HG03354 (cell line): ENCODE data around the gene ANKRD33B.
"Not testable (repeated sequence)": the region's sequence is repeated elsewhere in the genome, so short reads cannot be mapped to it uniquely, and the experiment has no call there.

Experiments
- ATAC-seq: cut with Tn5 transposase; IDR thresholded peaks from one replicate; pipeline ENCODE4 v1.9.1; 2021; ENCODE audit warnings: mild to moderate bottlenecking; ENCODE audit not compliant: unreplicated experiment, poor library complexity, severe bottlenecking

ANKRD33B gene

DNA sequence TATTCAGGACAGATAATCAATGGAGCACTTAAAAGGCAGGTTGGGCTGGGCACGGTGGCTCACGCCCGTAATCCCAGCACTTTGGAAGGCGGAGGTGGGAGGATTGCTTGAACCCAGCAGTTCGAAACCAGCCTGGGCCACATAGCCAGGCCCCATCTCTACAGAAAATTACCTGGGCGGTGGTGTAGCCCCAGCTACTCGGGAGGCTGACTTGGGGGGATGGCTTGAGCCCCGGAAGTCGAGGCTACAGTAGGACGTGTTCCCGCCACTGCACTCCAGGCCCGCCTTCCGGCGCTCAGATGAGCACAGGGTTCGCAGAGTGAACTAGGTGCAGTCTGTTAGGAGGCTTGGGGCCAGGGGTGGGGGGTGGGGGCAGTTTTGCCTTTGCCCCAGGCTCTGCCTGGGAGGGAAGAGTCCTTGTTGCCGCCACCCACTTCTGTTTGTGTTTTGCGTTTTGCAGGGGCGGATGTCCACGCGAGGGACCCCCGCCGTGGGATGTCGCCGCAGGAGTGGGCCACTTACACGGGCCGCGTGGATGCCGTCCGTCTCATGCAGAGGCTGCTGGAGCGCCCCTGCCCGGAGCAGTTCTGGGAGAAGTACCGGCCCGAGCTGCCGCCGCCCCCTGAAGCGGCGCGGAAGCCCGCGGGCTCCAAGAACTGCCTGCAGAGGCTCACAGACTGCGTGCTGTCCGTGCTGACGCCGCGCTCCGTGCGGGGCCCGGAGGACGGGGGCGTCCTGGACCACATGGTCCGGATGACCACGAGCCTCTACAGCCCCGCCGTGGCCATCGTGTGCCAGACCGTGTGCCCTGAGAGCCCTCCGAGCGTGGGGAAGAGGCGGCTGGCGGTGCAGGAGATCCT is 85.2 kb downstream of the ANKRD33B start:
- ATAC-seq, result no peak

DNA sequence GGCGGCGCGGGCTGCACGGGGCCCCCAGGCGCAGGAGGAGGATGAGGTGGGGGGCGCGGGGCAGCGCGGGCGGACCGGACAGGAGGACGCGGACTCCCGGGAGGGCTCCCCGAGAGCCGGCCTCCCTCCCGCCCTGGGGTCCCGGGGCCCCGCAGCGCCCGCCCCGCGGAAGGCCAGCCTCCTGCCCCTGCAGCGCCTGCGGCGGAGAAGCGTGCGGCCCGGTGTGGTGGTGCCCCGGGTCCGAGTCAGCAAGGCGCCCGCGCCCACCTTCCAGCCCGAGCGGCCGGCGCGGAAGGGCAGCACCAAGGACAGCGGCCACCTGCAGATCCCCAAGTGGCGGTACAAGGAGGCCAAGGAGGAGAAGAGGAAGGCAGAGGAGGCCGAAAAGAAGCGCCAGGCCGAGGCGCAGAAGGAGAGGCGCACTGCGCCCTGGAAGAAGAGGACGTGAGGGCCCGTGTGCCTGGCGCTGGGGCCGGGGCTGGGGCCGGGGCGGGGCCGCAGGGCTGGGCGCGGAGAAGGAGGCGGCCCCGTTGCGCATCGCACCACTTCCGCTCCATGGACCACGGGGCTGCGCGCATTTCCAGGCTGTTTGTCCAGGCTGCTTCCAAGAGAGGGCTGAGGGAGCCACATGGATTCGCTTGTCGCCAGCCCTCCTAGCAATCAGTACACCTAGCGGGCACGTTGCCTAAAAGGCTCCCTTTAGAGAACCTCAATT is 86.0 kb downstream of the ANKRD33B start:
- ATAC-seq, result no peak

DNA sequence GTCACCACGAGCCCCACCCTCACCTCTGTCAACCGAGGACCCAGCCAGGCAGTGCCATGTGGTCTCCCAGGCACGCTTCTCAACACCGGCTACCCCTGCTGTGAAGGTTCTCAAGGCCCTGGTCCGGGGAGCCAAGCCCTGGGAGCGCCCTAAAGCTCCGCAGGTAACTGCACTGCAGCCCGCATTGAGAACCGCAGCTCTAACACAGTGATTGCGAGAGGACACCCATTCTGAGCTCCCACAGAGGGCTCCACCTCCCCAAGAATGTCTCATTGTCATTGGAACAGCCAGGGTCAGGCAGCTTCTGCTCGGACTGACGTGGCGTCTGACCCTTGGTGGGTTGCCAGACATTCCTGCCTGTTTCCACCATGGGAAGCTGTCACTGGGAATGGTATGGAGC is 88.3 kb downstream of the ANKRD33B start:
- no peak for ATAC-seq

DNA sequence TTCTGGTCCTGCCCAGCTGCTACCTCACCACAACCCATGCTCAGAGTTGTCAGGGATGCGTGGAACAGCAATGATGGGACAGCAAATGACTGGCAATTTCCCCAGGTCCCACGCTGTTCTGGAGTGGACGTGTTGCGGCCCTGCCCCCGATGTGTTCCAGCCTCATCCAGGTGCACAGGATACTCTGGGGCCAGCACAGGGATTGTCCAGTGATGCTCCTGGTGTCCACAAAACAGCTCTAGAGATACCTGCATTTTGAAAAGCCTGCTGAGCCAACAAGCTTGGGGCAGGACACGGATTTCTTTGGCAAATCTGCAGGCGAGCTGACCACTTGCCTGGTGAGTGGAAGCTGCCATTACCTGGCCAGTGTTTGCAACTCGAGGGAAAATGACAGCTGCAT is 88.7 kb downstream of the ANKRD33B start:
- no peak for ATAC-seq

DNA sequence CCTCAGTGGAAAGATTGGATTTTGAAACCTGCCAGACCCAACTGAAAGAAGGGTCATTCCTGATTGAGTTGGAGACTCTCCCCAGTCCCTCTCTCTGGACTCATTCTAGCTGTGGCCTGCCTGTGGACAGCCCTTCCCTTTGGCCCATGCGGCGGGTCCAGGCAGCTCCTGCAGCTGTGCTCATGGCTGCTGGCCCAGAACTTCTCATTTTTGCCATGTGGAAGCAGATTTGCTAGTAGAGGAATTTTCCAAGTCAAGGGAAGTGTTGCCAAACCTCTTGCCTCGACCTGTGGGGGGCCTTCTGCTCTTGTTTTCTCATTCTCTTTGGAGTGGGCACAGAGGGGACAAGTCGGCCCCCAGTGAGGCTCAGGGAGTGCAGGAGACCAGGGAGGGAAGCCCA is 89.2 kb downstream of the ANKRD33B start:
- no peak for ATAC-seq

DNA sequence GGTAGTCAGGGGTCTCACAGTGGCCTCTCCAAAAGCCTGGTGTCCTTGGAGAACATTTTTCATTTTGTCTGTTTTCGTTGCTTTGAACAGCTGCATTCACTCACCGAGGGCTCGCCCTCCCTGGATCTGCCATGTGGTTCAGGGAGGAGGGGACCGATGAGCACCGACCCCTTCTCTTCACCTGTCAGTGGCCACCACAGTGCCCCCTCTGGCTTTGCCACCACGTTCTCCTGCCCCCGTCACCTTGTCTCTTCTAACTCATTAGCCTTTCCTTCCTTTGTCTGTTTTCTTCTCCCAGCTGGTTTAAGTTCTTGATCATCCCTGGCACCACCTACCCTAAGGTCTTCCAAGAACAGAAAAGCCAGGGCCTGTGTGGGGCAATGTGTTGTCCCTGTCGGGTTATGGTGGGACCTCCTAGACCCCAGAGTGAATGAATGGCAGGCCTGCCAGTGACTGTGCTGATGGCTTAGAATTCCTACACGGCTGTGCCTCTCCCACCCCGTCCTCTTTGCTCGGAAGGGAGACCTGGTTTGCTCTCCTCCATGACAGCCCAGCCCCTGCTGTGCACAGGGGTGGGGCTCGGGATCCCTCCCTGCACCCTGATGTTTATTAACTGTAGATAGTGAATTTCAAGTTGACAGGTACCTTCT is 90.0 kb downstream of the ANKRD33B start:
- no peak for ATAC-seq

DNA sequence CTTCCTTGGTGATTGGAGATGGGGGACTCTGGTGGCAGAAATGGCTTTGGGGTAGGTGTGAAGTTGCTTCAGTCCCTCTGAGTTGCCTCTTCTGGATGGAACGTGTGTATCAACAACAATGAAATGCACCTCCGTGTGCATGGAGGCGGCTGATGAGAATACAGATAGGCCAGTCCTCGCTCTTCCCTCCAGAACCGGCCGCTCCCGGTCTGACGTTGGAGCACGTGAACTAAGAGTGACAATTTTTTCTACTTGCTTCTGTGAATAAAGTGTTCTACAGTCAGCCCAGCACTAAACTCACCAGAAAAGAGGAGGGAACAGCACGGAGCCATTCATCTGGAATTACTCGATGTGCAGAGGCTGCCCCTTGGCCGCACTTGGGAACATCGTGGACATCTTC is 90.7 kb downstream of the ANKRD33B start:
- ATAC-seq, result no peak

DNA sequence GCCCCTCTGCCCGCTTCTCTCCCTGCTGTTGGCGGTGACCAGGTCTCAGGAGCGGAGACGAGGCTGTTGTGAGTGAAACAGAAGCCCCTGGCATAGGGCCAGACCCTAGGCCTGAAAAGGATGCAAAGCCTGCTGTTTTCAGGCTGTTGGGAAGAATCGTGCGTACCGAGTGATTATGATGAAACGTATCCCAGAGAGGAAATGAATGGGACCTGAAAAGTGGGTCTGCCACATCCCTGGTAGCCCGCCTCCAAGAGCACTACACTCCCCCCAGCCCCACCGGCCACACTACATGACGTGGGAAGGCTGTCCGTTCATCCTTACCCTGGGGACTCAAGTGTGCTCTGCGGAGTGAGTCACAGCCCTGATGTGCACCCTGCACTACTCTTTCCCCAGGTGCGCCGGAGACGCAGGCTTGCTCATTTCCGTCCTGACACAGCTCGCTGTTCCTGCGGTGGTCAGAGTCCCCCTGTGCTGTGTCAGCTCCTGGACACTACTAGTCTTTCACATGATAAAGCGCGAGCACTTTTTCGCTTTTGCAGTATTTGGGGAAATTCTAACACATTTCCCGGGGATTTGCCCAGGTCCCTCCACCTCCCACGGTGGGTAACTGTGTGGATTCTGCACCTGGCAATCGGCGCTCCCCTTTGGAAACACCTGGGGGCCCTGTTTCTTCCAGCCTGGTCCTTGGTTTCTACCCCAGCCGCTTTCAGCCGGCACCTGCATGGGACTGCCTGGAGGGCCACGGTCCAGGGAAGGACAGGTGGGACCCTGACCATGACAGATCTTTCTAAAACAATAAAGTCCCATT is 91.5 kb downstream of the ANKRD33B start:
- no peak for ATAC-seq

DNA sequence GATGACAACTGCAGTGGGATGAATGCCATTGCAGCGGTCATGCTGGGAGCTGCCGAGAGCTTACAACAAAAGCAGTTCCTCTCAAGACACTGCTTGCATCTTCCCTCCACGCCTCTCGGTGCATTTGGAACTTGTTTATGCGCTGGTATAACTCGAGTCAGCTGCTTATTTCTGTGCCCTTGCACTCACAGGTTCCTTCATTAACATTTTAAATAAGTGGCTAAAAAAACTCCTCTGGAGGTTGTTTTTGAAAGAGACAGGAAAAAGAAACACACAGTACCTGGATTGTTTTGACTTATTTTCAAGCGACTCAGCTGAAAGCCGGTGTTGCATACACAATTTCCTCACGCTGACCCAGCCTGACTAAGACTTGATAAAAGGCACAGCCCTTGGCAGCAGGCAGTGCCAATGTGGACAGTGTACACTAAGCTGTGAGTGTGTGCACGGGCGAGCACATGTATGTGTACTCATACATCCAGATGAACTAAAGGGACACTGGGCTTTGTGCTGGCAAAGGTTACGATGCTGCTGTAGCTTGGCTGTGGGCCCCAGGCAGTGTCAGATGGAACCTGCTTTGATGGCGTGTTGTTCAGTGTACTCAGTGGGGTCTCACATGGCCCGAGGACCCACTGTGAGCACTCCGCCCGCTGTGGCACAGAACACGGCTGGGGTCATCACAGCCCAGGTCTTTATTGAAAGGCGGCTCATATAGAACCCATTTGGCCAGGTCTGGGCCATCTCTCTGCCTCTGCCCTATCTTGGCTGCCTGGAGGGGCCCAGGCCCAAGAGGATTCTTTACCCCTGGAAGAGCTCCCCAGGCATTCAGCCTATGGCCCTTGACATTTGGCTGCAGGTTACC is 92.3 kb downstream of the ANKRD33B start:
- no peak for ATAC-seq

DNA sequence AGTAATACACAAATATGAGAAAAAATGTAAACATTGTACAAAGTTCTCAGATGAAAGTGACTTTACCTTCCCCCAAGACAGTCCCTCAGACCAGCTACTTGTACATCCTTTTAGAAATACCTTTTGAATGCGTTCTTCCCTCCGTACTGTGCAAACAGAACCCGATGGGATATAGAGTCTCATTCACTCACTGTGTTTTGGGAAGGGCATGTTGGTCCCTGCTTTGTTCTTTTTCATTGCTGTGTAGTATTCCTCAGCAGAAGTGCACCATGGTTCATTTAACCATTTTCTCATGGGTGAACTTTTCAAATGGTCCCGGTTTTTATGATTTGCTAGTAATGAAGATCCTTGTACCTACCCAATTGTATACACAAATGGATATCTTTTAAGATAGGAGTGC is 94.4 kb downstream of the ANKRD33B start:
- ATAC-seq, result no peak

DNA sequence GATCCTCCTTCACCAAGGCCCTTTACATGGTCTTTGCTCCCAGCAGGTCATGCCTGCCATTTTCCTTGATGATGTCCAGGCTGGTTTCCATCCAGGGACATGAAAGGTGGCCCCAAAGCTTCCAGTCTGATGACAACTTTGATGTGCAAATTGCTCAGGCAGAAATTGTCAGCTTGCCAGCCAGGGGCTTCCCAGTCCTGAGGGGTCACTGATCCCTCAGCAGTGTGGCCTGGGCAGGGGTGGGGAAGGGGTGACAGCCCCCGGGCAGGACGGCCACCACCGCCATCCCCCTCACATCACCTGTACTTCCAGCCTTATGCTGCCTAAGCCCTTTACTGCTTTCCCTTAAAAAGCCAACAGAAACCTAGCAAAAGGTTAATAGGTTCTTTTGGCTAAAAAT is 96.3 kb downstream of the ANKRD33B start:
- ATAC-seq, result no peak

DNA sequence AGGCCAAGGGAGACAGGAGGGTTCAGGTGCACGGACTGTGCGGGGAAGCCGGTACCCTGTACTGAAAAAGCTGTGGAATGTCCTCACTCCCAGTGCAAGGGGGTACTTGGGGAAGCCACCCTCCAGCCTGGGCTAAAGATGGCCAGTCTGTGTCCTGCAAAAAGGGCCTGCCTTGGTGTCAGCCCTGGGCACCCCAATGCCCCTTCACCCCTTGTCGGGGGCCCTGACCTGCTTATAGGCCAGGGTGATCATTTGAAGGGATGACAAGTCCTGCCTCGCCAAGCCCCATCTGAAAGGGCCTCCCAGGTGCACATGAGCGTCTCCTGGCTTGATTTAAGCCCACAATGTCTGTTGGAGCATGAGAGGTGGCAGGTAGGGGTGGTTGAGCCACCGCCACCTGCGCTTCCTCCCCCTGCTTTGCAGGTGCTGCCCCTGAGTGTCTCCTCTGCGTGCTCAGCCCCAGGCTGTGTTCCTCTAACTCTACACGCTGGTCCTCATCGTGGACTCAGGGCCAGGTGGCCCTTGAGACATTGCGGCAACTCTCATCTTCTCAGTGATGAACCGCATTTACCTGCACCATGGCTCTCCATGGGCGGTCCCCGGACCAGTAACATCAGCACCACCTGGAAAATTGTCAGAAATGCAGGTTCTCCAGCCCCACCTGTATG is 97.0 kb downstream of the ANKRD33B start:
- no peak for ATAC-seq

DNA sequence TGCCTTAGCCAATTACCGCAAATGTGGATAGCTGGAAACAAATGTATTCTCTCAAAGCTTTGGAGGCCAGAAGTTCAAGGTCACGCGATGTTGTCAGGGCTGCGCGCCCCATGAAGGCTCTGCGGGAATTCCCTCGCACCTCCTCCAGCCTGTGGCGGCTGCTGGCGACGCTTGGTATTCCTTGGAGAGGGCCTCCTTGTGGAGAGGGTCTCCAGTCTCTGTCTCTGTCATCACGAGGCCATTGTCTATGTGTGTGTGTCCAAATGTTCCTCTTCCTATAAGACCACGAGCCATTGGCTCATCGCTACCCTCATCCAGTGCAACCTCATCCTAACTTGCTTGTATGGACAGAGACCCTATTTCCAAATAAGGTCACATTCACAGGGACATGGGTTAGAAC is 97.5 kb downstream of the ANKRD33B start:
- ATAC-seq, result no peak

DNA sequence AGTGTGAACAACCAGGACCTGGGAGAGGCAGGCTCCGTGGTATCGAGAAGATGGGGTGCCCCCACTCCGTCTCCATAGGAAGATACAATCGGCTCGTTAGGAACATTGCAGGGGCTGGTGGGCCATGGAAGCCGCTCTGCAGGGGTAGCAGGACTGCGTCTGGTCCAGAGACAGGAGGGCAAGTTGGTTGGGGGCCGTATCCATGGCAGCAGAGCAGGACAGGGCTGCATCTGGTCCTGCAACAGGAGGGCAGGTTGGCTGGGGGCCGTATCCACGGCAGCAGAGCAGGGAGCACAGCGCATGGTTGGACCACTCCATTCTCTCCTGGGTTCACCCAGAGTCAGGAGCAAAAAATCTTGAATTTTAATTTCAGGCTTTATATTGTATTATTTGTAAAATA is 98.2 kb downstream of the ANKRD33B start:
- no peak for ATAC-seq

DNA sequence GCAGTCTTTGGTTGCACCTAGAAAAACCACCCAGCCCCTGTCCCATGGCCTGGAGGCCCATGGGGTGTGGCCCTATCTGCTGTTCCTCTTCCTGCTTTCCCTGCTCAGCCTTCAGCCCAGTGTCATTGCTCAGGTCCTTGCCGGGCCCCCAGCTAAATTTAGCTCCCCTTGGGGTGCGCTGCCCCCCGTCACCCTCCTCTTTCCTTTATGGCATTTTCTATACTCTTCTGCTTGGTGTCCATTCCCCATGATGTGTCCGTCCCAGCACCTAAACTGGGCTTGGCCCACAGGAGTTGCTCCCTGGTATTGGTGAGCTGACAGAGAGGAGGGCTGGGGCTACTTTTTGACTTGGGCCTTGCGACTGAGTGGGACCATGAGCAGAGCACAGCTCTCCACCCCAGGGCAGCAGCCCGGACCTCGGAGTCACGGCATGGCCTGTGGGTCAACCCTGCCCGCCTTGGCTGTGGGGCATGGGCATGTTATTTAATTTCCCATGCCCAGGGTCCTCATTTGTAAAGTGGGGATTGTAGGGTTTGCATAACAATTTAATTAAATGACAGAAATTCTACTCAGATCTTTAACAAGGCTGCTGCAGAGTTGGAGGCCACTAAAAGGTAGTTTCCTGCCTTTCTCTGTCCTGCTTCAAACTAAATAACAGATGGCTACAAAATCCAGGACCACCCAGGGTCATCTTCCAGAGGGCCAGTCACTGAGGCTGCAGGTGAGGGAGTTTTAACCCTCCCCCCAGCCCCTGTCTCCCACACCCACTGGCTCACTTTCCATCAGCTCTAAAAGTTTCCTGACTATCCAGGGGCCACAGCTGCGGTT is 99.0 kb downstream of the ANKRD33B start:
- ATAC-seq, result no peak

DNA sequence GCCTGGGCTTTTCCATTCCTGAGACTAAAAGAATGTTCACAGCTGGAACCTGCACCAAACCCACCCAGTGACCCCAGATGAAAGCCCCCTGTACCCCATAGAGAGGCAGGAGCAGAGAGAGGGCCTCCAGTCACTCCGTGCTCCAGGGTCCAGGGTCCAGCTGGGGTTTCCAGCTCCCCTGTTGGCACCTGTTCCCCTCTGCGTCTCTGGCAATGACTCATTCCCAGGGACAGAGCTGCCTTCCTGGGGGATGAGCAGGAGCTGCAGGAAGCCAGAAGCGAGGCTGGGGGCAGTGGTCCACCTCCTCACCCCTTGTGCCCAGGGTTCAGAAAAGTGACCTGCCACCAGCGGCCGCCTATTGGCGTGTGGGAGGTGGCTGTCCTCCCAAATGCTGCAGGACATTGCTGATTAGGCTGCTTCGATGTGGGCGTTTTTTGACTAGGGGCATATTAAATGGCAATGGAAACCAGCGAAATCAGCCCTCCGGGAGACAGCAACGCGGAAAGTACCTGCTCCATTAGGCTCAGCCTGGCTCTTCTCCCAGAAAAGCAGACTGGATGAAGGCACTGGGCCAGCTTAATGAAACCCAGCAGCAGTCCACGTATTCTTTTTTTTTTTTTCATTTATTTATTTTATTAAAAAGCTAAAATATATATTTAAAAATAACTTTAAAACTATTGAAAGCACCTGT is 99.8 kb downstream of the ANKRD33B start:
- no peak for ATAC-seq

DNA sequence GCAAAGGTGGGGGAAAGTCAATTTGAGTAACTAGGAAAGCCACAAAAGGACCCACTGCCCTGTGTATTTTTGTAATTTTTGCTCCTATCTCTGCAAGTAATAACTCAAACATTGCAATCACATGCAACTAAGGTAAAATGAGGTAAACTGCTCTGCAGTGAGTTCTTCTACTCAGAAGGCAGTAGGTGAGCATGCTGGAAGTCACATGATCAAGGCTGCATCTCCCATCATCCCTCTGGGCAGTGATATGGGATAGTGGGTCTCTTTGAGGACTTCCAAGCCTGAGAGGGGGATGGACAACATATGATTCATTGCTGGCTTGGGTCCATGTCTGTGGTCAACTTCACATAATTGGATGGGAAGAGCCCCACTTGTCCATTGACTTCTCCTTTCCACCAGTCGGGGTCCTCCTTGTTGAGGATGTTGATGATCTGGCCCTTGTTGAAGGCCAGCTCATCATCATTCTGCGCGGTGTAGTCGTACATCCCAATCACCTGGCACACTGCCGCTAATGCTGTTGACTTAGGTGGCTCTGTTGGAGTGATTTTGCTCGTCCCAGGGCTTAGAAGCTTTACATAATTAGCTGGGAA is 100.4 kb downstream of the ANKRD33B start:
- not testable (repeated sequence) for ATAC-seq
